Inflammatory macrophage (primary cell): ENCODE results near the gene ARHGEF3.

ENCODE experiments used
- DNase-seq, 2 donors: peaks; one replicate each; pipeline ENCODE4 v3.0.0-alpha.2; 2020 to 2022
- total RNA-seq, 18 experiments: gene quantifications; one replicate each; lab custom pipeline; 2026; ENCODE audit warnings: mixed read lengths in 6 of 18, inconsistent platforms in 2 of 18; lab: John Stamatoyannopoulos, UW

The ARHGEF3 gene
- total RNA-seq = 27.3 to 124 (median 78.8) reads per million in 18 experiments

DNA sequence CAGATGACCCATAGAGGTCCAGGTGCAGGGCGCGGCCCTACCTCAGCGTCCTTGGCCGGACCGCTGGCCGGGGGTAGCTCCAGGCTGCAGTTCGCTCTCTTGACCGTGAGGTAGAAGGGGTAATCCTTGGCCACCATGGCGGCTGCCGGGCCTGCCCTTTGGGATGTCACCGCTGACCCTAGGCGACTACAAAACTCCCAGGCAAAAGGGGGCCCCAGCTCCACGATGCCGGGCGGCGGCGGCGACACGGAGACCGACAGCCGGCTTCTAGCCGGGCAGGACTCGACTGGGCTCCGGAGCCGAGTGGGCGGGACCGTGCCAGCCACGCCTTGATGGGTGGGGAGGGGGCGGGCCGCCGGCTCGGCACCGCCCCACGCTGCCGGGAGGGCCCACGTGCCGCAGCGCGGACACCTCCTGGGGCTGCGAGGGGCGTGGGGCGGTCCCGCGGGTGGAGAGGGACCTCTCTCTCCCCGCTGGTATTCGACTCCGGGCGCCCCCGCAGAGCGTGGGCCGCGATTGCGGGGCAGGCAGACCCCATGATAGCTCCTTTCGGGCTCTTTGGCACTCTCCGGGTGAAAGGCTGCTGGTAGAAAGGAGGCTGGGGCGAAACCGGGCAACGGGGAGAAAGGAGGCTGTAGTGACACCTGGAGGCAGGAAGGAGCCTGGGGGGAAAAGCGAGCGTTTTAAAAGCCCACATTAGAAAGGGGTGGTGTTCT lies at the start of gene ARHGEF3:
Gene ARHGEF3, minus strand, starts transcription at position 288 of the 716 bp plus-strand sequence. Its CDS starts 151 bp downstream, at position 137.
- peak; percentile 84 to 93 for DNase-seq

DNA sequence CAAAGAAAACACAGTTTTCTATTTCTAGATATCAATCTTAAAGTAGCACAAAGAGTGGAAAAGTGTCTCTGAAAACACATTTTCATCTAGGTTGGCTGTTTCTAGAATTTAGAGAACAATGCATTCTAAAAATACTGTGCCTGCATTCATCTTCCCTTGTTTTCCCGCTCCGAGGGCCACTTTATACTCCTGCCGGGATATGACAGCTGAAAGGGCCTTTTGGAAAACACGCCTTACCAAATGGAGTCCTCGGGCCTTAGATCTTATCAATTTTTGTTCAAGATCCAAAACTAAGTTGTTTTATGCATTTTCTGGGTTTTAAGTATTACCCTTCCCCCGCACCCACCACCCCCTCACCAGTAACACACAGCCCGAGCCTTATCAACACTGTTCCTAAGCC lies 47.9 kb upstream of the ARHGEF3 start:
- DNase-seq = no peak

DNA sequence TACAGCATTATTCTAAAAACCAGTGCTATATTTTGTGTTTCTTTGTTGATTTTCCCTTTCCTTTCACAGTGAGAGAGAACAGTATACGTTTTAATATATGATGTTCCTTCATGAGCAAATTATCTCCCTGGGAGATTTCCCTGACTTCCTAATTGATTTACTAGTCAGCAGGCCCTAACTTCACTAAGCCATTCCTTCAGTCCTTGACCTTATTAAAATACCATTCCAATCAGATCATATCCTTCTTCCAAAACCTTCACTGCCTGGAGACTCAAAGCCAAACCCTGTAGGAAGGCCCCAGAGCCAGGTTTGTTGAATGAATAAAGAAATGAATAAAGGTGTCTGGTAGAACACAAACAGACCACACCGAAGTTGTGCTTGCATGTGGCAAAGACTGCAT lies 43.8 kb upstream of the ARHGEF3 start:
- no peak for DNase-seq

GRCh38 chr3:56844536-56844935 lies 42.8 kb upstream of the ARHGEF3 start:
- no peak for DNase-seq

GRCh38 chr3:56839784-56840715 lies 38.3 kb upstream of the ARHGEF3 start:
- no peak for DNase-seq

- no peak for DNase-seq
These were observed 36.7 kb upstream of the ARHGEF3 start for GRCh38 chr3:56838448-56838847.

DNA sequence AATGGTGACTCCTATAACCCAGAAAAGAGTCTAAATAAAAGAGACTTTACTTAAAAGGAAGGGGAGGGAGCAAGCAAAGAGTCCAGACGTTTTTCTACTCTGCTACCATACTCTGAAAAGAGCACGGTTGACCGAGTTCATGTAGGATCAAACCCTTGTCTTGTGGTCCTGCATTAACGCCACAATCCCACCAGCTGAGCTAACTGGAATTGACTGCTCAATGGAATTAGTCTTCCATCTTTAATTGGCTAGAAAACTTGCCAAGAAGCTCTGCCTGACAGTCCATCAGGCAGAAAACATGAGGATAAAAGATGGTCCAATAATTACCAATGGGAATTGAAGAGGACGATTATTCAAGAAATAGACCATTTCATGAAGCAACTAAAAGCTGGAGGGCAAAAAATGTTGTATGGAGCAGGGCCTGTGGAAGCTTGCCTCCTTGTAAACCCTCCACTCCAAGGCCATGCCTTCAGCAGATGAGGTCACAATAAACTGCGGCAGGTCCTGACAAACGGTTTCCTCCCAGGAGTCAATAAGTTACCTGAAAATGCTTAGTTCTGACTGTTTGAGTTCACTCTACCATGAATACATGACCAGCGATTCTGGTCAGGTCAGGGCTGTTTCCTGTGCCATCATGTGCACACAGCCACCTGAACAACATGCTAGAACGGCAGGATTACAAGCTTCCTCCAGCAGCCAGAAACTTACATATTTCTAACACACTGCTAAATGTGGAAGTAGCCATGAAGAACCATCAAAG lies 35.6 kb upstream of the ARHGEF3 start:
- DNase-seq = peak in 1 of 2 donors; percentile 10

DNA sequence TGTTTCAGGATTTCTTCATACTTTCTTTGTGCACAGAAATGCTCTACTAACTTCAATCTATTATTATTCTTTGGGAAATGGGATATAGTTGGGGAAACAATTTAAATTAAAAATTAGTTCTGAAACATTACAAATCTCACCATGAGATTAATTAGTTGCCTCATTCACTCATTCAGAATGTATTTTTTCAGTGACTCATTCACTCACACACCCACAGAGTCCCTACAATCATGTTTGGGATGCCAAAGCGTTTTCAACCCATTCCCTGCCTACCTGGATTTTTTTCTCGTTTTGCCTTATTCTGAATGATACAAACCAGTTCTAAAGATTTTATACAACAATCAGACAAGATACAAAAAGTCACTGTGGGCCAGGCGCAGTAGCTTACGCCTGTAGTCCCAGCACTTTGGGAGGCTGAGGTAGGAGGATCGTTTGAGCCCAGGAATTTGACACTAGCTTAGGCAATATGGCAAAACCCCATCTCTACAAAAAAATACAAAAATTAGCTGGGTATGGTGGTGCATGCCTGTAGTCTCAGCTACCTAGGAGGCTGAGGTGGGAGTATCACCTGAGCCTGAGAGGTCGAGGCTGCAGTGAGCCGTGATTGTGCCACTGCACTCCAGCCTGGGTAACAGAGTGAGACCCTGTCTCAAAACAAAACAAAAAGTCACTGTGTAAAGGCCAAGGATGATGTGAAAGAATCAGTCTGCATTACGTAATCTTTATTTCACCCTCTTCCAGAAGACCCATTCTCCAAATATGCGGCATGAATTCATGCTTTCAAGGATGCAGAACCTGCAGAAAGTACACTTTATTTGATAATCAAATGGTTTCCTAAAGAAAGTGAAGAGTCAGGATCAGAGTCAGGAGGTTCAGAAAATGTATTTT lies 34.8 kb upstream of the ARHGEF3 start:
- no peak for DNase-seq

DNA sequence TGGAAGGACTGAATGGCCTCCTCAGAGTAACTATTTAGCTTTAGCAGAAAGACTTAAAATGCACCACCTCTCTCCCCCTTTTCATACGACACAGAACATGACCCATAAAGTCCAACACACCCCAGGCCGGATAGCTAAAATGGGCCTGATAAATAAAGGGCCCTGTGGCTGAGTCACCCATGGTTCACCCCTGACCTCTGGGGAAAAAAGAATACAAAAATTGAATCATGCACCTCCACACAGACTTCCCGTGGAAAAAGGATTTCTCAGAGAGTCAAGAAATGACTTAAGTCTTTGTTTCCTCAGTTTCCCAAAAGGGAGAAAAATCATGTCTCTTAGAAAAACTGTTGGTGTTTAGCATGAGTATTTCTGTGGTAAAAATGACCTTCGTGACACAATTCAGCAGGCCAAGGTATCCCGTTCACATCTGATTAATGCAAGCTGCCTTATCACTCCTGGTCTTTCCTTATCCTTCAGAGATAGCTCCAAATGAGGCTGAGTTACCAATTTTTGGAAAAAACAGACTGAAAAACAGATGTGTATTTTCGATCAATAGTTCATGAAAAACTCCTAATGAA lies 34.0 kb upstream of the ARHGEF3 start:
- no peak for DNase-seq

- DNase-seq = no peak
These were observed 31.8 kb upstream of the ARHGEF3 start for GRCh38 chr3:56833536-56833935.

GRCh38 chr3:56833022-56833421 lies 31.3 kb upstream of the ARHGEF3 start:
- peak in 1 of 2 donors; percentile 37 for DNase-seq

DNA sequence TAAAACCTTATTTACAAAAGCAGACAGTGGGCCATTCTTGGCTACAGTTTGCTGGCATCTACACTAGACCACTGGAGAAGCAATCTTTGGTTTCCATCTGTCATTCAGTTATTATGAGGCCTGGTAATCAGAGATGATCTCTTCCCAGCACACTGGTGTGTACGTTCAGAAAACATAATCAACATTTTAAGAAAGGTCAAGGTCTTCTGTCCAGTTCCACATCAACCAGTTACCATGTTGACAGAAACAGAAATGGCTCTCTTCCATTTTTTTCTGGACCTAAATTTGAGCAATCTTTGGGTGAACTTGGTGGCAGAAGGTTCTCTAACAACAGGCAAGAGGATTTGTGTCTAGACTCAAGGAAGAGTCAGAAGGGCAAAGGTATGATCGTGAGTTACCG lies 29.8 kb upstream of the ARHGEF3 start:
- DNase-seq = no peak

DNA sequence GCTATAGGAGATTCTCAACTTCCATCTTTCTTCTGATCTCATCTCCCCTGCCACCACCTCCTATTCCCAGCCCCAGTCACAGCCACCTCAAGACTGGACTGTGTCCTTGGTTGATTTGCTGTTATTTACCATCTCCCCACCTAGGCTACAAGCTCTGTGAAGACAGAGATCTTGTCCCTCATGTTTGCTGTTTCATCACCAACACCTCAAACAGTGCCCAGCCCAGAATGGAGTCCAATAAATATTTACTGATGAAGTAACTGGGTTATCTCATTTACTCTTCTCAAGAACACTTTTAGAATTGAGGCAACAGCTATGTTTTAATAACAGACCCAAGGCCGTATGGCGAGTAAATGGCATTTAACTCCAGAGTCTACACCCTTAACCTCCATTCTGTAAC lies 29.1 kb upstream of the ARHGEF3 start:
- DNase-seq = no peak

- DNase-seq = no peak
These were observed 27.8 kb upstream of the ARHGEF3 start for GRCh38 chr3:56829533-56829932.

GRCh38 chr3:56826831-56827722 lies 25.3 kb upstream of the ARHGEF3 start:
- DNase-seq = peak; percentile 44 to 75

GRCh38 chr3:56825567-56826438 lies 24.1 kb upstream of the ARHGEF3 start:
- DNase-seq = peak in 1 of 2 donors; percentile 6

DNA sequence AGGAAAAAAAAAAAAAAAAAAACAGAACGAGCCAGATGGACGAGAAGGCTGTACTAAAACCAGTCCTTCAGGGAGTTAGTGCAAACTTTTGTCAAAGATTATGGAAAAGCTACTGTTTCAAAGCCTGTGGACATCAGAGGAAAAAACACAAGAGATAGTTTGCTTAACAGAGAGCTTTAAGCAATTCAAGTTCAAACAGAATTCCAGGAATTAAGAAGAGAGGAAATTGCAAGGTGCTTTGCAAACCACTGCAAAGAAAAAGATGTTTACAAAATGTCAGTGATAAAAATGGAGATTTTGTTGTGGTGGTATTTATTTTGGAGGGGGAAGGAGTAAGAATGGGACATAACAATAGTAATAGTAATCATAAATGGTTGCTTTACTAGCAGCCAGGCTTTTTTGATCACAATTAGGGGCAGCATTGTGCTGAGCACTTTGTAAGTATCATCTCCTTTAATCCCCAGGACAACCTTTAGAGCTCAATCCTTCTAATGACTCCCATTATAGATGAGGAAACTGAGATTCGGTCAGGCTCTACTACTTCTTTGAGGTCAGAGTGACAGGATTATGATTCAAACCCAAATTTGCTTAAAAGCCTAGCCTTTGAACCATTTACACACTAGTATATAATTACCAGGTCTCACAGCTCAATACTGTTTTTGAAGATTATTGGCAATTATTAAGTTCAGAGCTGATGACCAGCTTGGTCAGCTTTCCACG lies 22.4 kb upstream of the ARHGEF3 start:
- no peak for DNase-seq

GRCh38 chr3:56823421-56823926 lies 21.7 kb upstream of the ARHGEF3 start:
- no peak for DNase-seq
